Measurements from ENCODE around the gene CLCN1.
"Not testable (repeated sequence)": the region's sequence is repeated elsewhere in the genome, so short reads cannot be mapped to it uniquely, and the experiment has no call there.

CLCN1 gene

GRCh38 chr7:143388051-143388450 is 72.1 kb downstream of the CLCN1 start:
- DNase-seq, result no peak

- no peak for DNase-seq
Measured at GRCh38 chr7:143388491-143389101, 72.7 kb downstream of the CLCN1 start.

- DNase-seq, result no peak
Measured at GRCh38 chr7:143389316-143390103, 73.6 kb downstream of the CLCN1 start.

- DNase-seq, result no peak
Measured at GRCh38 chr7:143390104-143390772, 74.3 kb downstream of the CLCN1 start.

GRCh38 chr7:143390773-143391317 is 74.9 kb downstream of the CLCN1 start:
- DNase-seq, result no peak

- no peak for DNase-seq
Measured at GRCh38 chr7:143391462-143392404, 75.8 kb downstream of the CLCN1 start.

GRCh38 chr7:143392427-143392826 is 76.5 kb downstream of the CLCN1 start:
- DNase-seq, result not testable (repeated sequence)

GRCh38 chr7:143392875-143393266 is 77.0 kb downstream of the CLCN1 start:
- no peak for DNase-seq

GRCh38 chr7:143393267-143394041 is 77.5 kb downstream of the CLCN1 start:
- no peak for DNase-seq

- no peak for DNase-seq
Measured at GRCh38 chr7:143394068-143394467, 78.2 kb downstream of the CLCN1 start.

GRCh38 chr7:143394777-143395176 is 78.9 kb downstream of the CLCN1 start:
- DNase-seq, result no peak

GRCh38 chr7:143395187-143396149 is 79.6 kb downstream of the CLCN1 start:
- DNase-seq, result no peak

GRCh38 chr7:143396182-143396581 is 80.3 kb downstream of the CLCN1 start:
- DNase-seq, result no peak

GRCh38 chr7:143396625-143397556 is 81.0 kb downstream of the CLCN1 start:
- no peak for DNase-seq

- no peak for DNase-seq
Measured at GRCh38 chr7:143397710-143398530, 82.0 kb downstream of the CLCN1 start.

- no peak for DNase-seq
Measured at GRCh38 chr7:143398616-143399015, 82.7 kb downstream of the CLCN1 start.

GRCh38 chr7:143399151-143399550 is 83.2 kb downstream of the CLCN1 start:
- no peak for DNase-seq

- no peak for DNase-seq
Measured at GRCh38 chr7:143399642-143400041, 83.7 kb downstream of the CLCN1 start.
